Psoas muscle (tissue), 8 donors: ENCODE data around the gene OR52E6. TPM values are rescaled to one million over a fixed set of nuclear protein-coding genes. Genes with fewer than 3 reads are reported as not detected.

Experiments
- ATAC-seq, 4 donors: fragments of 200-7000 bp; cut with Tn5 transposase; one replicate each; pipeline ENCODE4 v1.9.1; 2020; ENCODE audit warnings: moderate library complexity in 3 of 4, mild to moderate bottlenecking in 2 of 4
- DNase-seq, 2 donors: peaks; one replicate each; pipeline ENCODE4 v3.0.0-alpha.2; 2020
- H3K27ac ChIP-seq: fragments of 200-600 bp; one replicate; pipeline ENCODE4 v1.8.0; 2022
- H3K27me3 ChIP-seq, 3 donors: fragments of 200-600 bp in 1 of 3; one replicate each; pipeline versions ENCODE4 v1.6.1 to v1.8.0; 2013 to 2022; ENCODE audit warnings: low read length in 2 of 3, mild to moderate bottlenecking in 2 of 3, moderate library complexity in 1 of 3; ENCODE audit not compliant: insufficient read depth in 3 of 3
- H3K36me3 ChIP-seq, 2 donors: fragments of 200-600 bp in 1 of 2; one replicate each; pipeline versions ENCODE4 v1.6.1 to v1.8.0; 2013 to 2022; ENCODE audit warnings: low read depth in 1 of 2, mild to moderate bottlenecking in 1 of 2, moderate library complexity in 1 of 2; ENCODE audit not compliant: insufficient read depth in 1 of 2
- H3K4me1 ChIP-seq: fragments of 200-600 bp; one replicate; pipeline ENCODE4 v1.8.0; 2022
- H3K4me3 ChIP-seq: fragments of 200-600 bp; one replicate; pipeline ENCODE4 v1.8.0; 2022; ENCODE audit warnings: mild to moderate bottlenecking
- H3K9me3 ChIP-seq: fragments of 200-600 bp; one replicate; pipeline ENCODE4 v1.8.0; 2022
- CTCF ChIP-seq: fragments of 200-600 bp; IDR thresholded peaks from one replicate; pipeline ENCODE4 v1.8.0; 2022; ENCODE audit warnings: antibody characterized with exemption
- WGBS, 3 donors: extraction: QIAGEN DNeasy Blood & Tissue Kit; methylation state at CpG; one replicate each; pipeline versions ENCODE4 v1.1.6 to v1.1.7; 2013; 5-methylcytosine and 5-hydroxymethylcytosine counted together
- intact Hi-C, 2 donors: fragments of 100-400 bp; cut with DNase I; formaldehyde crosslinking; loops; one replicate each; pipeline versions ENCODE4 v1.11.0 to v1.14.2; 2022
- polyA plus RNA-seq, 3 donors: library from polyadenylated mRNA; stranded (reverse); fragments of 200-250 nt; gene quantifications; one replicate each; pipeline ENCODE4 v1.2.3, GENCODE V29; 2013
- total RNA-seq, 4 donors: library from RNA; stranded (reverse); fragmentation: NEBNext Ultra II Directional in 2 of 4; extraction: Animal tissue kit (Norgen Biotek cat#: 25700) in 2 of 4; gene quantifications; one replicate each; pipeline versions ENCODE4 v1.2.1 to v1.2.4, GENCODE V29; 2021 to 2023
- donor health status: healthy with polysubstance abuse.
- donor health status: DM: no; HTN: no; CAD: no; lungs with moderate emphysema.
- donor health status: Bipolar disorder and iron deficiency.
- donor health status: healthy.
- donor health status: DM: yes; HTN: yes; CAD: no.
- donor health status: DM: no; HTN: no; CAD: no.
- donor health status: DM: no; HTN: no; CAD: no.
- donor health status: DM: yes; HTN: yes; CAD: no.

OR52E6 gene
- total and polyA plus RNA-seq, 7 donors = not detected

- Histone ChIP-seq H3K27ac (no peak within 1 kb of the TSS), H3K4me1 (no peaks in the 10 kb centered on the region), H3K4me3 (peak within 1 kb of the TSS; percentile 58), H3K9me3 (no peaks in the 10 kb centered on the region), H3K27me3 (no peaks in the 10 kb centered on the region), H3K36me3 (no peaks in the 10 kb centered on the region)
- TF ChIP-seq CTCF = peak; percentile 64
- WGBS, 3 donors = 7 to 9% (median 8%) methylated on average over 24 of the region's 24 CpGs
- intact Hi-C loops = loop anchor here (2.0 to 10.0 kb wide), 5 partner anchors 211 to 686 kb away; partner anchors contain the start of gene TRIM6 (in 1 of the 2)
- peak; percentile 53 to 67 for DNase-seq
- ATAC-seq = peak; percentile 67 to 88 (median 78)
Measured at GRCh38 chr11:5808500-5809121, 33.1 kb downstream of the OR52E6 start, which contains the start of gene OR52N2. Gene OR52N2, plus strand, starts transcription at chr11:5808924. Its CDS starts 11,412 bp downstream, at chr11:5820336.

- Histone ChIP-seq H3K4me1 (no peaks in the 10 kb centered on the region), H3K27ac (no peak overlapping the region), H3K36me3 (no peaks in the 10 kb centered on the region), H3K4me3 (no peak overlapping the region), H3K9me3 (no peaks in the 10 kb centered on the region), H3K27me3 (no peaks in the 10 kb centered on the region)
- intact Hi-C loops = loop anchor here (5.0 to 10.0 kb wide), 4 partner anchors 210 to 685 kb away; partner anchors contain the start of gene TRIM6 (in 1 of the 2)
- ATAC-seq = no peak
- TF ChIP-seq CTCF = no peak
- no peak for DNase-seq
- WGBS, 3 donors = 59 to 63% (median 61%) methylated on average over 10 of the region's 10 CpGs
Measured at GRCh38 chr11:5807580-5807979, 34.1 kb downstream of the OR52E6 start.

- intact Hi-C loops = loop anchor here in 1 of 2 donors (10.0 kb wide), 2 partner anchors 329 to 679 kb away; no protein-coding TSS in a partner anchor
- DNase-seq (no peak), ATAC-seq (no peak)
- Histone ChIP-seq H3K27ac (no peak overlapping the region), H3K27me3 (no peaks in the 10 kb centered on the region), H3K4me1 (no peaks in the 10 kb centered on the region), H3K4me3 (no peak overlapping the region), H3K9me3 (no peaks in the 10 kb centered on the region), H3K36me3 (no peaks in the 10 kb centered on the region)
- 83 to 91% (median 90%) methylated on average over 5 of the region's 5 CpGs for WGBS, 3 donors
- no peak for TF ChIP-seq CTCF
Measured at GRCh38 chr11:5803982-5804381, 37.7 kb downstream of the OR52E6 start.

GRCh38 chr11:5796541-5796940 is 45.2 kb downstream of the OR52E6 start:
- no peak for DNase-seq
- 84 to 87% (median 86%) methylated on average over 6 of the region's 6 CpGs for WGBS, 3 donors
- no peaks in the 10 kb centered on the region for H3K36me3 ChIP-seq

More at GRCh38 chr11:5796541-5796940, 45.2 kb downstream of the OR52E6 start:
- no peaks in the 10 kb centered on the region for H3K4me1 ChIP-seq
- no peak for TF ChIP-seq CTCF
- intact Hi-C loops = no loop called here
- no peak overlapping the region for H3K27ac ChIP-seq
- no peaks in the 10 kb centered on the region for H3K9me3 ChIP-seq
- no peak overlapping the region for H3K4me3 ChIP-seq
- no peak for ATAC-seq
- no peaks in the 10 kb centered on the region for H3K27me3 ChIP-seq
